Kidney tubule cell (primary cell): ENCODE data around the gene ACSM5.
"Not testable (repeated sequence)": the region's sequence is repeated elsewhere in the genome, so short reads cannot be mapped to it uniquely, and the experiment has no call there.

Experiments used
- DNase-seq: peaks from one replicate; pipeline ENCODE4 v3.0.0-alpha.2; 2018; ENCODE audit warnings: low spot score

Gene ACSM5

GRCh38 chr16:20399185-20399584, 10.1 kb upstream of the ACSM5 start:
- DNase-seq: no peak

GRCh38 chr16:20401066-20401465, 8.3 kb upstream of the ACSM5 start:
- DNase-seq: peak; percentile 62

DNA sequence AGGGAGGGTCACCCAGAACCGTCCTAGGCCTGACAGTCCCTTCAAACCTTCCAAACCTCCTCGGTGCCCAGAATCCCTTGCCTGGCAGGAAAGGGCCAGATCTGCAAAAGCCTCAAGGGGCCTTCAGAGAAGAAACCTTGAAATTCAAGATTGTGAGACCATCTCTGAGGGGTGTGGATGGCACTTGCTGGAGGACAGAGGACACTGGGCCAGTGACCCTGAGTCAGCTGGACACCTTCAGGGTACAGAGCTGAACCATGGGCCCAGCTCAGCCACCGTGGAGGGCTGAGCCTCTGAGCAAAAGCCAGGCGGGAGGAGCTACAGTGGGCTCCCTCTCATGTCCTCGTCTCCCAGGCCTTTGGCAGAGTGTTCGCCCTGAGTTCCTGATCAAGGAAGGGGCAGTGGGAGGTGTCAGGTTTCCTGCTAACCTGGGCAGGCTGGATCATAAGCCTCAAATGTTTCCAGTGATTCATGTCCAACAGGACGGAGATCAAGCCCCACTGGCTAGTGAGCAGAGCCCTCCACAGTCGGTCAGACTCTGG, 7.8 kb upstream of the ACSM5 start:
- DNase-seq: peak; percentile 57

GRCh38 chr16:20402651-20403050, 6.7 kb upstream of the ACSM5 start:
- no peak for DNase-seq

DNA sequence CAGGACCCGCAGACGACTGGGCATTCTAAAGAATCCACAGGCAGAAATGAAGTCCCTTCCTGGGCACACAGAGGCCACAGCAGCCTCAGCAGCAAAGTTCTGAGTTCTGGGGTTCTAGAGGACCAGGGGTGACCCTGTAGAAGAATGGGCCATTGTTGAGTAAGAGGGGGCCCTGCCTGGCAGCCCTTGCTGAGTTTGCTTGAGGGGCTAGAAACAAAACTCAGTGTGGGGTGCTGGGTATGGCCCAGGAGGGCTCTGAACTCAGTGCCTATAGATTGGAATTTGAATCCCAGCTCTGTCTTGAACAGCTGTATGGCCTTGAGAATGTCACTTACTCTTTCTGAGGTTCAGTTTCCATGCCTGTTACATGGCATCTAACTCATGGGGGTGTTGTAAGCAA, 4.7 kb upstream of the ACSM5 start, which contains the start of gene PDILT:
TSS of gene PDILT (minus strand) at position 101 of the 400 bp plus-strand sequence. CDS start 5,437 bp downstream, outside the sequence.
- no peak for DNase-seq

DNA sequence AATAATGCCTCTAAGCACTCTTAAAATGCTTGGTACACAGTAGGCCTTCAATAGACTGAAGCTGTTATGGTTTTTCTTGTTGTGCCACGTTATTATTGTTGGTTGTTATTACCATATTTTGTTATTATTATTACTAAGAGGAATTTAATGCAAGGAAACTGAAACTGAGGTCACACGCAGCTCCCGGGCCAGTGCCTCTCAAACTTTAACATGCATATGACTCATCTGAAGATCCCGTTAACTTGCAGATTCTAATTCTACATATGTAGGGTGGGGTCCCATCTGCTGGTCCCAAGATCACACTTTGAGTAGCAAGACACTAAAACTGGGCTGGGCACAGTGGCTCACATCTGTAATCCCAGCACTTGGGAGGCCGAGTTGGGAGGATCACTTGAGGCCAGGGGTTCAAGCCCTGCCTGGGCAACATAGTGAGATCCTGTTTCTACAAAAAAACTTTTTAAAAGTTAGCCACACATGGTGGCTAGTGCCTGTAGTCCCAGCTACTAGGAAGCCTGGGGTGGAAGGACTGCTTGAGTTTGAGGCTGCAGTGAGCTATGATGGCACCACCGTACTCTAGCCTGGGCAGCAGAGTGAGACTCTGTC, 888 bp downstream of the ACSM5 start:
- peak; percentile 51 for DNase-seq

GRCh38 chr16:20411055-20411454, 1.7 kb downstream of the ACSM5 start:
- no peak for DNase-seq

- DNase-seq: peak; percentile 78
Observed at GRCh38 chr16:20415541-20415940, 6.2 kb downstream of the ACSM5 start.

GRCh38 chr16:20419093-20419492, 9.8 kb downstream of the ACSM5 start:
- not testable (repeated sequence) for DNase-seq

DNA sequence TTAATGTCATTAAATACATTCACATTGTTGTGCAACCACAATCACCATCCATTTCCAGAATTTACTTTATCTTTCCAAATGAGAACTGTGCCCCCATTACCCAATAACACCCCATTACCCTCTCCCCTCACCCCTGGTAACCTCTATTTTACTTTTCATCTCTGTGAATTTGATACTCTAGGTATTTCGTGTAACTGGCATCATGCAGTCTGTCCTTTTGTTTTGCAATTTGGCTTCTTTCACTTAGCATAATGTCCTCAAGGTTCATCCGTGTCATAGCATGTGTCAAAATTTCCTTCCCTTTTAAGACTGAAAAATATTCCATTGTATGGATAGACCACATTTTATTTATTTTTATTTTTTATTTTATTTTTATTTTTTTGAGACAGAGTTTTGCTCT, 12.4 kb downstream of the ACSM5 start:
- DNase-seq: not testable (repeated sequence)

DNA sequence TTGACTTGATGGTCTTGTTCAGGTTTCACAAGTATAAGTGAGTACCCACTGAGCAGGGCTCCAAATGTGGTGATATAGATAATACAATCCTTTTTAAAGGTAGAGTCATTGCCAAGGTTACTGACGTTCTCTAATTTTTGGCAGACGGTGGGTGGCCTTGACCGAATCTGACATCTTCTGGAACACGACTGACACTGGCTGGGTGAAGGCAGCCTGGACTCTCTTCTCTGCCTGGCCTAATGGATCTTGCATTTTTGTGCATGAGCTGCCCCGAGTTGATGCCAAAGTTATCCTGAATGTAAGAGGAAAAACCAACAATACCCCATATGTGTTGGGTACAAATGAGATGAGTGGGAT, 14.4 kb downstream of the ACSM5 start:
- DNase-seq: not testable (repeated sequence)

DNA sequence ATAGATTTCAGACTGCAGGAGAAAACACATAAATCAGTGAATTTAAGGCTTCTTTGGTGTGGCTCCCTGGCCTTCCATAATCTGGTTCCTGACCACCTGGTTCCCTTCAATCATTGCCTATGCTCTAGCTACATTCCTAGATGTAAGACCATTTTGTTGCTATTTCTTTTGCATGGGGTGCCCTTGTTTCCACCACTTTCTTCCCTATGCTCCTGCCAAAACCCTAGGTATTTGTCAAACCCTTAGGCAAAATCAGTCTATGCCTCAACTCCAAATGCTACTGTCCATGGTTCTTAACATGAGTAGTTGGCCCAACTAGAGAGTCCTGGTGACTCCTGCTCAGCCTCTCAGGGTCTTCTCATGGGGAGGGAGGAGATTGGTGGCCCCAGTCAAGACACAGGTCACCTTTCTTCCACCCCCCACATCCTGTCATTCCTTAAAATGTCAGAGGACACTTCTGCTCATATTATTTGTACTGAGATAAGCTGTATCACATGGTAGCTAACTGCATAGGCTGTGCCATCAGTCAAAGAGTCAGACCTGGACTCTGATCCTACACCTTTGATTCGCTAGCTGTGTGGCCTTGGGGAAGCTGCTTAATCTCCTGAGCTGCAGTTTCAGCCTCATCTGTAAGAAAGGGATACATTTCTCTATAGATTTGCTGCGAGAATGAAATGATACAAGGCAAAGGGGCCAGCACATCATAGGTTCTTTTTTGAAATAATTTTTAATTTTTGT, 15.0 kb downstream of the ACSM5 start:
- DNase-seq: no peak

GRCh38 chr16:20427401-20427797, 18.1 kb downstream of the ACSM5 start:
- peak; percentile 94 for DNase-seq

DNA sequence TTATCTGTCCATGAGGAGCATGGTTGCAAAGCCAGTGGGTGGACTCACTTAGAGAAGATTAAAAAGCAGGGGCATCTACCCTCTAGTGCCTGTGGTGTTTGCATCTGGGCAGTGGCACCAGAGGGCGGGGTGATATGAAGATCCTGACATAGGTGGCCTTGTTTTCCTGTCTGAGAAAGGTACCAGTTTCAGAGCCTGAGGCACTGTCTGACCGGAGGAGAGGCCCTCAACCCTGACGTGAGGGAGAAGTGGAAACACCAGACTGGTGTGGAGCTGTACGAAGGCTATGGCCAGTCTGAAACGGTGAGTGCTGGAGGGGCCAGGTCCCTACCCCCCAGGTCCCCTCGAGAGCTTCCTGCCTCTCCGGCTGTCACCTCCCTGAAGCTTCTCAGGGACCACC, 20.2 kb downstream of the ACSM5 start:
- not testable (repeated sequence) for DNase-seq

GRCh38 chr16:20430480-20430879, 21.1 kb downstream of the ACSM5 start:
- DNase-seq: not testable (repeated sequence)

DNA sequence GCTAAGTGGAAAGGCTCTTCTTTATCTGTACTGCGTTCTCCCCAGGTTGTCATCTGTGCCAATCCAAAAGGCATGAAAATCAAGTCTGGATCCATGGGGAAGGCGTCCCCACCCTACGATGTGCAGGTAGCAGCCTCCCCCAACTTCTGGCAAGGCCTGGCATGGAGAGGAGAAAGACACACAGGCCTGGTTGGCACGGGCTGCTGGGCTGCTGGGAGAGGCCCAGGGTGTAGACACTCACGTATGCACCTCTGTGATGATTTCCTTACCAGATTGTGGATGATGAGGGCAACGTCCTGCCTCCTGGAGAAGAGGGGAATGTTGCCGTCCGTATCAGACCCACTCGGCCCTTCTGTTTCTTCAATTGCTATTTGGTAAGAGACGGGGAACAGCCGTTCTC, 21.6 kb downstream of the ACSM5 start:
- DNase-seq: no peak

- not testable (repeated sequence) for DNase-seq
Observed at GRCh38 chr16:20438950-20439349, 29.6 kb downstream of the ACSM5 start.

DNA sequence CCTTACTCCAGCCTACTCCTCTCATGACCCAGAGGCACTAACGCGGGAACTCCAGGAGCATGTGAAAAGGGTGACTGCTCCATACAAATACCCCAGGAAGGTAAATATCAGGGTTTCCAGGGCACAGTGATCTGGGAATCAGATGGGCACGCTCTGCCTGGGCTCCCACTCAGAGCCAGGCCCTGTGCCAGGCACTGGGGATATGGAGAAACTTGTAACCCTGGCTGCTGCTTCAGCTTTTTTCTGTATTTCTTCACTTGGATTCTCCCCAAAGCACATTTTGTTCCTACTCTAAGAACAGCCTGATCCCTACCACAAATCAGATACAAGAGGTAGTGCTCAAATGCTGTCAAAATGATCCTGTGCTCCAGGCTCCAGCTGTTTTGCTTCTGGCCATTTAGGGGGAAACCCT, 30.5 kb downstream of the ACSM5 start:
- DNase-seq: not testable (repeated sequence)

DNA sequence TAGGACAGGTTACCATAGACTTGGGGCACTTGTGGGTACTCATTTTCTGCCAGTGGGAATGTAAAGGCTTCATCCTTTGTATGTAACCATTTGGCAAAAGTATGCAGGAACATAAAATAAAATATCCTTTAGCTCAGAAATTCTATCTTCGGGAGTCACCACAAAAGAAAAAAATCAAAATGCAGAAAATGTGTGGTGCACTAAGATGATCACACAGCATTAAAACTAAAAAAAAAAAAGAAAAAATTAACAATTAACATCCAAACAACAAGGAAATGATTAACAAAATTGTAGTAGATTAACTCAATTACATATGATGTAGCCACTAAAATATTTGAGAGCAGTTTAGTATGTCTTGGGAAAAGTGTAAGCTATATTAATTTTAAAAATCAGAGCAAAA, 31.4 kb downstream of the ACSM5 start:
- peak; percentile 66 for DNase-seq

- DNase-seq: peak; percentile 61
Observed at GRCh38 chr16:20441191-20441590, 31.9 kb downstream of the ACSM5 start.

DNA sequence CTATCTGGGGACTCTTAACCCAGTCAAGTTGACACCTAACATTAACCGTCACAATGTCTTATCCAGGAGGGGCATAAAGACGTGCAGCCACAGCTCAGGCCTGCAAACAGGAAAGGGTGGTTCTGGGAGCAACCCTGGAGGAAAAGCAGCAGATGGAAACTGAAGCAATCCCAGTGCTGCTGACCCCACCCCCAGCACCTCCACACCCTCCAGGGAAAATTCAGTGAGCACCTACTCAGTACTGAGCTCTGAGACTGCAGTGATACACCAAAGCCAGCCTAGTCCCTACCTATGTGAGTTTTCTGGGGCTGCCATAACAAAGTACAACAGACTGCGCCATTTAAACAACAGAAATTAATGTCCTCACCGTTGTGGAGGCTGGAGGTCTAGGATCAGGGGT, 32.5 kb downstream of the ACSM5 start:
- not testable (repeated sequence) for DNase-seq

GRCh38 chr16:20446652-20447393, 37.5 kb downstream of the ACSM5 start:
- not testable (repeated sequence) for DNase-seq

GRCh38 chr16:20451364-20451763, 42.0 kb downstream of the ACSM5 start, which contains the start of gene ACSM2A:
ACSM2A (plus strand) TSS chr16:20451521; CDS start chr16:20460115, 8,594 bp downstream.
- DNase-seq: not testable (repeated sequence)
